K562 (cell line): ENCODE results near the gene PHLDB3. TPM values are rescaled to one million over a fixed set of nuclear protein-coding genes. Genes with fewer than 3 reads are reported as not detected.
A peak's percentile ranks its signal among the peaks of the same experiment; 100 is the strongest.

Source experiments
- ADNP ChIP-seq: fragments of 200-800 bp; sonication (Bioruptor generic); IDR thresholded peaks from 2 replicates; pipeline ENCODE4 v1.6.1; 2016; ENCODE audit warnings: missing genetic modification characterization, missing compliant biosample characterization
- BACH1 ChIP-seq: fragments of 200-800 bp; sonication (Bioruptor generic); IDR thresholded peaks from 2 replicates; pipeline ENCODE4 v1.6.1; 2016; ENCODE audit warnings: missing genetic modification characterization, missing compliant biosample characterization
- EP300 ChIP-seq: IDR thresholded peaks from 2 replicates; pipeline ENCODE4 v1.6.1; 2012; ENCODE audit warnings: low read length, improper control_type of control experiment
- GATAD2B ChIP-seq: fragments of 450-650 bp; IDR thresholded peaks from 2 replicates; pipeline ENCODE4 v1.6.1; 2017; ENCODE audit warnings: mild to moderate bottlenecking, borderline replicate concordance
- HMGN3 ChIP-seq: IDR thresholded peaks from 2 replicates; pipeline ENCODE4 v1.6.1; 2011; ENCODE audit warnings: borderline replicate concordance, low read depth, mild to moderate bottlenecking, mixed read lengths, low read length; ENCODE audit not compliant: insufficient read length; ENCODE audit errors: extremely low read depth
- ID3 ChIP-seq, 2 experiments: fragments of 250-450 bp in 1 of 2; fragments of 450-650 bp in 1 of 2; sonication (Bioruptor Pico) in 1 of 2; IDR thresholded peaks; 2 replicates each; pipeline versions ENCODE4 v1.6.1 to v1.8.0; 2016 to 2021; ENCODE audit warnings: mild to moderate bottlenecking in 2 of 2, moderate library complexity in 2 of 2, missing compliant biosample characterization in 1 of 2, missing genetic modification characterization in 1 of 2
- ILF3 ChIP-seq: fragments of 450-650 bp; IDR thresholded peaks from 2 replicates; pipeline ENCODE4 v1.6.1; 2018; ENCODE audit warnings: antibody characterized with exemption, mild to moderate bottlenecking, moderate library complexity, borderline replicate concordance
- ILK ChIP-seq: fragments of 450-650 bp; IDR thresholded peaks from 2 replicates; pipeline ENCODE4 v1.6.1; 2016; ENCODE audit warnings: missing genetic modification characterization, low read depth, mild to moderate bottlenecking, missing compliant biosample characterization, moderate library complexity, borderline replicate concordance
- KAT2B ChIP-seq: IDR thresholded peaks from one replicate; pipeline ENCODE4 v1.6.1; 2012; ENCODE audit warnings: low read depth, mild to moderate bottlenecking, control low read depth, inconsistent platforms, low read length, moderate library complexity
- KLF6 ChIP-seq: fragments of 250-450 bp; sonication (Bioruptor Pico); IDR thresholded peaks from 2 replicates; pipeline ENCODE4 v1.4.0; 2020; ENCODE audit warnings: mild to moderate bottlenecking, moderate library complexity, borderline replicate concordance
- MBD2 ChIP-seq: sonication (generic); IDR thresholded peaks from 2 replicates; pipeline ENCODE4 v1.6.1; 2016; ENCODE audit warnings: low read depth, borderline replicate concordance
- POLR2B ChIP-seq: fragments of 450-650 bp; IDR thresholded peaks from 2 replicates; pipeline ENCODE4 v1.6.1; 2018; ENCODE audit warnings: low read depth; ENCODE audit not compliant: partially characterized antibody
- PRMT5 ChIP-seq: sonication (generic); formaldehyde crosslinking; IDR thresholded peaks from 2 replicates; pipeline ENCODE4 v1.5.0; 2020; ENCODE audit warnings: missing genetic modification reagents
- RBBP5 ChIP-seq: fragments of 200-600 bp; sonication (generic); IDR thresholded peaks from 2 replicates; pipeline ENCODE4 v1.6.1; 2012; ENCODE audit warnings: borderline replicate concordance, mild to moderate bottlenecking, low read length, control low read depth, inconsistent platforms; ENCODE audit not compliant: insufficient read depth, poor library complexity, severe bottlenecking
- SREBF2 ChIP-seq: sonication (generic); formaldehyde crosslinking; IDR thresholded peaks from 2 replicates; pipeline ENCODE4 v1.4.0; 2020; ENCODE audit warnings: mild to moderate bottlenecking, missing genetic modification reagents
- SUPT5H ChIP-seq: fragments of 450-650 bp; IDR thresholded peaks from 2 replicates; pipeline ENCODE4 v1.6.1; 2016
- ZEB2 ChIP-seq: fragments of 450-650 bp; IDR thresholded peaks from 2 replicates; pipeline ENCODE4 v1.6.1; 2016
- ZKSCAN1 ChIP-seq: fragments of 150-350 bp; IDR thresholded peaks from 2 replicates; pipeline ENCODE4 v1.6.1; 2016; ENCODE audit warnings: low read depth, low read length
- ZKSCAN3 ChIP-seq: fragments of 250-450 bp; sonication (Bioruptor Pico); IDR thresholded peaks from 2 replicates; pipeline ENCODE4 v1.4.0; 2020
- ZNF766 ChIP-seq: fragments of 200-800 bp; sonication (Bioruptor generic); conservative IDR thresholded peaks from 2 replicates; pipeline ENCODE4 v1.6.1; 2016; ENCODE audit warnings: missing genetic modification characterization, missing compliant biosample characterization
- polyA plus RNA-seq, 8 experiments: library from polyadenylated mRNA; depleted of rRNA in 4 of 8; stranded (reverse) in 5 of 8; unstranded in 3 of 8; fragments of >200 nt; fragmentation: Nextera tagmentation in 2 of 8; fragmentation: Illumina TruSeq in 1 of 8; extraction: Ambion mirVana in 2 of 8; extraction: Trizol in 1 of 8; gene quantifications; 2 replicates each; pipeline versions ENCODE4 v1.2.1 to v1.2.3, GENCODE V29; 2011 to 2014; ENCODE audit warnings: inconsistent platforms in 1 of 8, missing spikeins in 1 of 8
- total RNA-seq, 7 experiments: library from RNA; depleted of rRNA in 6 of 7; stranded (reverse); fragments of >200 nt in 6 of 7; fragmentation: Illumina TruSeq in 2 of 7; extraction: Trizol in 2 of 7; gene quantifications; 2 replicates each; pipeline versions ENCODE4 v1.2.1 to v1.2.3, GENCODE V29; 2011 to 2021; ENCODE audit warnings: low replicate concordance in 1 of 7
- TF ChIP-seq, protein P1 (sequence below), 2 experiments: IDR thresholded peaks; 2 replicates each; pipeline ENCODE4 v1.6.1; 2012; ENCODE audit warnings: improper control_type of control experiment in 2 of 2, low read depth in 2 of 2, low read length in 2 of 2, borderline replicate concordance in 1 of 2
- TF ChIP-seq, protein P2 (sequence below): IDR thresholded peaks from 3 replicates; pipeline ENCODE4 v1.6.1; 2011; ENCODE audit warnings: borderline replicate concordance, mild to moderate bottlenecking; ENCODE audit not compliant: insufficient read length, insufficient read depth
- TF ChIP-seq, protein P3 (sequence below): fragments of 250-450 bp; sonication (Bioruptor Pico); IDR thresholded peaks from 2 replicates; pipeline ENCODE4 v1.5.1; 2021; ENCODE audit warnings: mild to moderate bottlenecking

The PHLDB3 gene
- total and polyA plus RNA-seq, 9 of the 15 experiments (the other 6 are each of a cell fraction or from before 2014, with no cell fraction given), result 0.04 to 23.5 (median 3.9) TPM

- TF ChIP-seq ZKSCAN3 (CRISPR knock-in tag), result no peak
- no peak for TF ChIP-seq ZNF766 (CRISPR knock-in tag)
- TF ChIP-seq HMGN3, result peak; percentile 29
- no peak for TF ChIP-seq GATAD2B
- no peak for TF ChIP-seq ILF3
- no peak for TF ChIP-seq KLF6
- TF ChIP-seq POLR2B, result no peak
- TF ChIP-seq, protein P1, sequence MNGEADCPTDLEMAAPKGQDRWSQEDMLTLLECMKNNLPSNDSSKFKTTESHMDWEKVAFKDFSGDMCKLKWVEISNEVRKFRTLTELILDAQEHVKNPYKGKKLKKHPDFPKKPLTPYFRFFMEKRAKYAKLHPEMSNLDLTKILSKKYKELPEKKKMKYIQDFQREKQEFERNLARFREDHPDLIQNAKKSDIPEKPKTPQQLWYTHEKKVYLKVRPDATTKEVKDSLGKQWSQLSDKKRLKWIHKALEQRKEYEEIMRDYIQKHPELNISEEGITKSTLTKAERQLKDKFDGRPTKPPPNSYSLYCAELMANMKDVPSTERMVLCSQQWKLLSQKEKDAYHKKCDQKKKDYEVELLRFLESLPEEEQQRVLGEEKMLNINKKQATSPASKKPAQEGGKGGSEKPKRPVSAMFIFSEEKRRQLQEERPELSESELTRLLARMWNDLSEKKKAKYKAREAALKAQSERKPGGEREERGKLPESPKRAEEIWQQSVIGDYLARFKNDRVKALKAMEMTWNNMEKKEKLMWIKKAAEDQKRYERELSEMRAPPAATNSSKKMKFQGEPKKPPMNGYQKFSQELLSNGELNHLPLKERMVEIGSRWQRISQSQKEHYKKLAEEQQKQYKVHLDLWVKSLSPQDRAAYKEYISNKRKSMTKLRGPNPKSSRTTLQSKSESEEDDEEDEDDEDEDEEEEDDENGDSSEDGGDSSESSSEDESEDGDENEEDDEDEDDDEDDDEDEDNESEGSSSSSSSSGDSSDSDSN (IDR thresholded peaks at IDR 0.05; ENCODE audit: borderline replicate concordance in 1 of 2, low read depth in 2 of 2, low read length in 2 of 2), result no peak
- no peak for TF ChIP-seq RBBP5
- no peak for TF ChIP-seq KAT2B
- TF ChIP-seq ZKSCAN1, result no peak
- no peak for TF ChIP-seq PRMT5 (CRISPR knock-in tag)
- no peak for TF ChIP-seq ILK (tag)
- TF ChIP-seq, protein P2, sequence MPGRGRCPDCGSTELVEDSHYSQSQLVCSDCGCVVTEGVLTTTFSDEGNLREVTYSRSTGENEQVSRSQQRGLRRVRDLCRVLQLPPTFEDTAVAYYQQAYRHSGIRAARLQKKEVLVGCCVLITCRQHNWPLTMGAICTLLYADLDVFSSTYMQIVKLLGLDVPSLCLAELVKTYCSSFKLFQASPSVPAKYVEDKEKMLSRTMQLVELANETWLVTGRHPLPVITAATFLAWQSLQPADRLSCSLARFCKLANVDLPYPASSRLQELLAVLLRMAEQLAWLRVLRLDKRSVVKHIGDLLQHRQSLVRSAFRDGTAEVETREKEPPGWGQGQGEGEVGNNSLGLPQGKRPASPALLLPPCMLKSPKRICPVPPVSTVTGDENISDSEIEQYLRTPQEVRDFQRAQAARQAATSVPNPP, result no peak
- no peak for TF ChIP-seq ZEB2
- no peak for TF ChIP-seq EP300
- peak; percentile 8; the same call in 1 of the 2 replicates for TF ChIP-seq SUPT5H
- no peak for TF ChIP-seq BACH1 (tag)
- TF ChIP-seq SREBF2 (CRISPR knock-in tag), result no peak
- TF ChIP-seq, protein P3, sequence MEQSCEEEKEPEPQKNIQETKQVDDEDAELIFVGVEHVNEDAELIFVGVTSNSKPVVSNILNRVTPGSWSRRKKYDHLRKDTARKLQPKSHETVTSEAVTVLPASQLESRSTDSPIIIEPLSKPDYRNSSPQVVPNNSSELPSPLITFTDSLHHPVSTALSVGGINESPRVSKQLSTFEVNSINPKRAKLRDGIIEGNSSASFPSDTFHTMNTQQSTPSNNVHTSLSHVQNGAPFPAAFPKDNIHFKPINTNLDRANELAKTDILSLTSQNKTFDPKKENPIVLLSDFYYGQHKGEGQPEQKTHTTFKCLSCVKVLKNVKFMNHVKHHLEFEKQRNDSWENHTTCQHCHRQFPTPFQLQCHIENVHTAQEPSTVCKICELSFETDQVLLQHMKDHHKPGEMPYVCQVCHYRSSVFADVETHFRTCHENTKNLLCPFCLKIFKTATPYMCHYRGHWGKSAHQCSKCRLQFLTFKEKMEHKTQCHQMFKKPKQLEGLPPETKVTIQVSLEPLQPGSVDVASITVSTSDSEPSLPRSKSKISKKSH (CRISPR knock-in tag), result no peak
- no peak for TF ChIP-seq MBD2
- TF ChIP-seq ID3 (CRISPR knock-in tag; IDR thresholded peaks at IDR 0.05), result no peak
- TF ChIP-seq ID3 (tag; IDR thresholded peaks at IDR 0.05), result no peak
- no peak for TF ChIP-seq ADNP (tag)
Measured at GRCh38 chr19:43533546-43534304, 29.2 kb upstream of the PHLDB3 start (continued).
